ENCODE results near the gene PHPT1.
A peak's percentile ranks its signal among the peaks of the same experiment; 100 is the strongest.
"Not testable (repeated sequence)": the region's sequence is repeated elsewhere in the genome, so short reads cannot be mapped to it uniquely, and the experiment has no call there.

The PHPT1 gene

DNA sequence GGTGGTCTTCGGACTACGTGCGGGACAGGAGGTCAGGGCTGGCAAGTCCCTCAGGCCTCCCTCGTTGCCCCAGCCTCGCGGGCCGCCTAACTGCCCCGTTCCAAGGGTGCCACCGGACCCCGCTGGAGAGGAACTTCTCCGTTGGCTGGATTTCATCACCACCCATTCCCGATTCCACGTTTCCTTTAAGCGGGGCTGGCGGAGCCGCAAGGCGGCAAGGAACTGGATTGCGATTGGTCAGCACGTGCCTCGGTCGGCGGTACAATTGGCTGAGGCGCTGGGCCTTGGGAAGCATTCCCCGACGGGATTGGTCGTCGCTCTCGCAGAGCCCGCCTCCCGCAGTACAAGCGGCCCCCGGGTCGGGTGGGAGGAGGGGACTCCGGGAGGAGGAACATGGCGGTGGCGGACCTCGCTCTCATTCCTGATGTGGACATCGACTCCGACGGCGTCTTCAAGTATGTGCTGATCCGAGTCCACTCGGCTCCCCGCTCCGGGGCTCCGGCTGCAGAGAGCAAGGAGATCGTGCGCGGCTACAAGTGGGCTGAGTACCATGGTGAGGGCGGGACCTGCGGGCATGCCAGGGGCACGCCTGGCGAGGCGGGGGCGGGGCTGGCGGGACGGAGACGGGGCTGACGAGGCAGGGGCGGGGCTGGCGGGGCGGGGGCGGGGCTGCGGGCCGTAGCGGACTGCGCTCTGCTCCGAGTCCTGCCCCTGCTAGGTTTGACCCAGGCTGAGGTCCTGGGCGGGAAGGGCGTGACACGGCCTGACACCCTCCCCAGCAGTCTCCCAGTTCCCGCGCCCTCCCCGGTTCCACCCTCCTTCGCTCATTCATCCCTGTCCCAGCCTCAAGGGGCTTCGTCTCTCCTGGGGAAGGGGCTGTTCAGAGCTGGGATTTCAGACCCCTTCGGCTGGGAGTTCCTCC lies at the start of gene PHPT1:
TSS of gene PHPT1 (plus strand) at position 372 of the 922 bp plus-strand sequence. CDS start at position 394, 22 bp downstream.
- DNase-seq = peak; percentile 99

DNA sequence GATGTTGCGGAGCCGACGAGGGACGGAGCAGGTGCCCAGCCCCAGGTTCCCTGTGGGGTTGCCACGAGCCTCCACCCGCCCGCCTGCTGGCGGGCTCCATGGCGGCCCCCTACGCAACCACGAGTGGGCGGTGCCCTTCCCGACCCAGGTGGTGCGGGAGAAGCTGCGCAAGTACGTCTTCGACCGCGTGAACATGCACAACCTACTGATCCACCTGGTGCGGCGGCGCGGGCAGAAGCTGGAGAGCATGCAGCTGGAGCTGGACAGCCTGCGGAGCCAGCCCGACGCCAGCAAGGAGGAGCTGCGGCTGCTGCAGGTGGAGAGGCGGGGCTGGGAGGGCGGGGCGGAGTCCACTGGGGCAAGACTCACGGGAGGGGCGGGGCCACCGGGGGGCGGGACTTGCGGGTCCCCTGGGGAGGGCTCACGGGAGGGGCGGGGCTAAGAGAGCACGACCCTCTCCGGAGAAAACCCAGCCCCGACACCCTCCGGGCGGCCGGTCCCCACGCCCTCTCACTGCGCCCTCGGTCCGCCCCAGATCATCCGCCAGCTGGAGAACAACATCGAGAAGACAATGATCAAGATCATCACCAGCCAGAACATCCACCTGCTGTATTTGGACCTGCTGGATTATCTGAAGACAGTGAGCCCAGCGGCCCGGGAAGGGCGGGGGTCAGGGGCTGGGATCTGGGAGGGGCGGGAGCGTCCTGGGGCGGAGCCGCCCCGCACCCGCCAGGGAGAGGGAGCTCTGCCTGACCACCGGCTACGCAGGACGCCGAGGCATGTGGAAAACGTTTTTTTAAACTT lies 49.2 kb upstream of the PHPT1 start:
- peak; percentile 88 for DNase-seq

- no peak for DNase-seq
These were observed 46.9 kb upstream of the PHPT1 start for GRCh38 chr9:136802321-136802720.

DNA sequence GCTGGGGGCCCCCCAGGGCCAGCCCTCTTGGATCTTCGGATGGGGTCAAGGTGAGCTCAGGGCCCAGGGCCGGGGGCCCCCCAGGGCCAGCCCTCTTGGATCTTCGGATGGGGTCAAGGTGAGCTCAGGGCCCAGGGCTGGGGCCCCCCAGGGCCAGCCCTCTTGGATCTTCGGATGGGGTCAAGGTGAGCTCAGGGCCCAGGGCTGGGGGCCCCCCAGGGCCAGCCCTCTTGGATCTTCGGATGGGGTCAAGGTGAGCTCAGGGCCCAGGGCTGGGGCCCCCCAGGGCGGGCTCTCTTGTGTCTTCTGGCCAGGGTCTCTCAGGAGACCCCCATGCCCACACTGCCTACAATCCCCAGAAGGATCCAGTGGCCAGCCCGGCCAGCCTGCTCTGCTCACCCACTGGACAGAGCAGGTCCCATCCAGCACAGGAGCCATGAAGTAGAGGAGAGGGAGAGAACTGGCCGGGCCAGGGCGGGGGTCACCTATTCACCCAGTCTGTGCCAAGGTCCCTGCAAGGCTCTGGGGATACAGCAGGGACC lies 46.1 kb upstream of the PHPT1 start:
- DNase-seq = not testable (repeated sequence)

DNA sequence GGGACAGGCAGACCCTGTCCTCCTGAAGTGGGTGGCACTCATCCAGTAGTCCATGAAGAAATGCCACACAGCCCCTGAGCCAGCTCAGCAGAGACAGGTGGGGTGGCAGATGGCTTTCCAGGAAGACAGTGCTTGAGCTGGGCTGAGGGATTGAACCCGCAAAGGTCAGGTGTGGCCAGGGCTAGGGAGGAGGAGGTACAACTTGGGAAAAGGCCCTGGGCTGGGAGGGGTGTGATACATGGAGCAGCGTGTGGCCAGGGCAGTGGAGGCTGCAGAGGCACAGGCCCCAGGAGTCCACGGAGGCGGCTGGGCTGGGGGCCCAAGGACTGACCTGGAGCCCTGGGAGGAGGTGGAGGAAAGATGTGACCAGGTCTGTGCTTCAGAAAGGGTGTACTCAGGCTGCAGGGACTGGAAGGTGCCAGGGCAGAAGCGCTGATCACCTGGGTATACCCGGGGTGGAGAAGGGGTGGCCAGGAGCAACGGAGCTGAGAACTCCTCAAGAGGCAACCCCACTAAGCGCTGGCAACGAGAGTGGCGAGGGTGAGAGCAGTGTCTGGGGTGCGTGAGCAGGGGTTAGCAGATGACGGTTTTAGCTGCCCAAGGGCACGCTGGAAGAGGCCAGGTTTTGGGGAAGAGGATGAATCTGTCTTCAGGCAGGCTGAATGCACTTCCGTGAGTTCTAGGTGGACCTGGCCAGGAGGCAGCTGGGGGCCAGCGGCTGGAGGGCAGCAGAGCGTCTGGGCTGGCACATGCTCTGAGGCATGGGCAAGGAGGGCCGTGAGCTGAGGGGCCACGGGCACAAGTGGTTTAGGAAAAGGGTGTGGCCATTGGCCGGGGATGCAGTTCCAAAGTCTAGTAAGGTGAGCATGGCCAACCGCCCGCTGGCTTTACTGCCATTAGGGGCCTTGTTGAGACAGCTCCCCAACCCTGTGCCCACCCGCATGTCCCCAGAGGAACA lies 45.4 kb upstream of the PHPT1 start:
- DNase-seq = no peak

GRCh38 chr9:136804509-136805206 lies 44.6 kb upstream of the PHPT1 start:
- DNase-seq = no peak

GRCh38 chr9:136805207-136805740 lies 43.9 kb upstream of the PHPT1 start:
- DNase-seq = no peak

DNA sequence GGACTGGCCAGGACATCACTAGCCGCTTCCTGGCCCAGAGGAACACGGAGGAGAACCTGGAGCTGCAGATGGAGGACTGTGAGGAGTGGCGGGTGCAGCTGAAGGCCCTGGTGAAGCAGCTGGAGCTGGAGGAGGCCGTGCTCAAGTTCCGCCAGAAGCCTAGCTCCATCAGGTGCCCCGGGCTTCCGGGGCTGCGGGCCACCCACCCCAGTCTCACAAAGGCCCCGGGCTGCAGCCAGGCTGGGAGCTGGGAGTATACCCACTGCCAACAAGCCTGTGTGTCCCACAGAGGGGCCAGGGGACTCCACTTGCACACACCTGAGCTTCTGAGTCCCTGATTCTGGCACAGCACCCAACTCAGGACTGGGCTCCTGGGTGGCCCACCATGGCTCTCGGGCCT lies 43.1 kb upstream of the PHPT1 start:
- no peak for DNase-seq

DNA sequence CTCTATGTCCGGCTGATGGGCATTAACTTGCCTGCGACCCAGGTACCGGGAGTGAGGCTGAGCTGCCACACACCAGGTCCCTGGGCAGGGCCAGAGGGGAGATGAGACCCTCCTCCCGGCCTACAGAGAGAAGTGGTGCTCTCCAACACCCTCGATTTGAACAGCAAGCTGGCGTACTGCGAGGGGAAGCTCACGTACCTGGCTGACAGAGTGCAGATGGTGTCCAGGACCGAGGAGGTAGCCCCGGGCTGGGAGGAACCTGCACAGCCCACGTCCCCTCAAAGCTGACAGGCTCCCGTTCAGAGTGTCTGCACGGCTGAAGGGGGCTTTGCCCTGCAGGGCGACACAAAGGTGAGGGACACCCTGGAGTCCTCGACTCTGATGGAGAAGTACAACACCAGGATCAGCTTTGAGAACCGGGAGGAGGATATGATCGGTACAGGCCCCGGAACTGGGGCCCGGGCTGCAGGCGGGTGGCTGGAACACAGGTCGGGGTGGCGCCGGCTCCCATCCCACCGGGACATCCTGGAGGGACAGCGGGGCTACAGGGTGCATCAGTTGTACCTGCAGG lies 42.5 kb upstream of the PHPT1 start:
- no peak for DNase-seq

GRCh38 chr9:136807281-136808074 lies 41.7 kb upstream of the PHPT1 start, which contains the start of gene RABL6:
Gene RABL6 (plus strand): TSS chr9:136807948. CDS start chr9:136808197, 249 bp downstream.
- DNase-seq = peak; percentile 88

DNA sequence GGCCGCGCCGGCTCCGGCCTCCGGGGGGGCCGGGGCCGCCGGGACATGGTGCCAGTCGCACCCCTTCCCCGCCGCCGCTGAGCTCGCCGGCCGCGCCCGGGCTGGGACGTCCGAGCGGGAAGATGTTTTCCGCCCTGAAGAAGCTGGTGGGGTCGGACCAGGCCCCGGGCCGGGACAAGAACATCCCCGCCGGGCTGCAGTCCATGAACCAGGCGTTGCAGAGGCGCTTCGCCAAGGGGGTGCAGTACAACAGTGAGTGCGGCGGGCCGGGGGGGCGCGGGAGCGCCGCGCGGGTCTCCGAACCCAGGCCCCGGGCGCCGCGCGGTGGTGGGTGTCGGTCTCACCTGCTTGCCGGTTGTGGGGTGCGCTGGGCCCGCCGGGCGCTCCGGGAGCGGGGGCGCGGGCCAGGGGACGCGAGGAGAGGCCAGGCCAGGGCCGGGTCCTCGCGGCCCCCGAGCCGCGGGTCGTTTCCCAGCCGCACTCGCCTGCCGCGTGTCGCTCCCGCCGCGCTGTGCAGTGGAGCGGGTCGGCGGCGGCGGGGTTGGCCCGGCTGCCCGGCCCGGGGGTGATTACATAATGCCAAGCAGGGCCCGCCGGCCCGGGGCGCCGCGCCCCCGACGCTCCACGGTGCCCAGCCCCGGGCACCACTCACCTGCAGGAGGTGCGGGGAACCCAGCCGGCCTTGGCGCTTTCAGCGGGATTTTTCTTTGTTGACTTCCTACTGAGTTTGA lies 41.0 kb upstream of the PHPT1 start:
- peak; percentile 40 for DNase-seq

GRCh38 chr9:136808806-136809158 lies 40.4 kb upstream of the PHPT1 start:
- no peak for DNase-seq

DNA sequence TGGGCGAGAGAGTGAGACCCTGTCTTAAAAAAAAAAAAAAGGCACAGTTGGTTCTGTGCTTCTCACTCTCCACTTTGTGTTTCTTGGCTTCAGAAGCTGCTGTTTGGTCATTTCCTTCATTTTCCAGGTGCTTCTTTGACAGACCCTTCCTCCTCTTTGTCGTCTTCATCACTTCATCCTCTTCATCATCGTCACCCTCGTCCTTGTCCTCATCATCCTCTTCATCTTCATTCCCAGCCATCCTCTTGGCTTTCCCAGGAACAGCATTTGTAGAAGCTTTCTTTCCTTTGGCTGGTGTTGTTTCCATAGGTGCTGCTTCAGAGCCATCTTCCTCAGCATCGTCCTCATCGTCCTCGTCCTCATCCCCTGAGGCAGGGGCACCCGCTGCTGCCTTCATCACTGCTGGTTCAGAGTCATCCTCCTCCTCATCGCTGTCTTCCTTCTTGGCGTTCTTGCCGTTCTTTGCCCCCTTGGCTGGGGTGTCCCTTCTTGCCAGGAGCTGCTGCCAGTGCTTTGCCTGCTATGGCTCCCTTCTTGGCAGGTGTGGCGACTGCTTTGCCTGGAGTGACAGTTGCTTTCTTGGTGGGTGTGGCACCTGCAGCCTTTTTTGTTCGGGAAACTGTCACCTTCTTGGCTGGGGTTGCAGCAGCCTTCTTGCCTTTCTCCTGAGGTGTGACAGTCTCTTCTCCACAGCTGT lies 34.3 kb upstream of the PHPT1 start:
- no peak for DNase-seq

DNA sequence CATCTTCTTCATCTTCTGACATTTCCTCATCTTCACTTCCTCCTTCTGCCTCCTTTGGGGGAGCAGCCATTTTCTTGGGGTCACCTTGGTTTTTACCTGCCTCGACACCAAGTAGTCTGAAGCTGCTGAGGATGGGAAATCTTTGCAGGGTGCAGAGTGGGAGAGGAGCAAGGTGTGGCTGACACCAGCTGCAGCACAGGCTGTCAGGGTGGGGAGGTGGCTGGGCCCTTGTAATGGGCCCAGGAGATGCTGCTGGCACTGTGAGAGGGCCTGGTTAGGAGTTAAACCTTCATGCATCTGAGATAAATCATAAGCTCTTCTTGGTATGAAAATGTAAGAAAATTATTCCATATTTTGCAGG lies 33.8 kb upstream of the PHPT1 start:
- no peak for DNase-seq

GRCh38 chr9:136820971-136821825 lies 28.0 kb upstream of the PHPT1 start:
- no peak for DNase-seq

DNA sequence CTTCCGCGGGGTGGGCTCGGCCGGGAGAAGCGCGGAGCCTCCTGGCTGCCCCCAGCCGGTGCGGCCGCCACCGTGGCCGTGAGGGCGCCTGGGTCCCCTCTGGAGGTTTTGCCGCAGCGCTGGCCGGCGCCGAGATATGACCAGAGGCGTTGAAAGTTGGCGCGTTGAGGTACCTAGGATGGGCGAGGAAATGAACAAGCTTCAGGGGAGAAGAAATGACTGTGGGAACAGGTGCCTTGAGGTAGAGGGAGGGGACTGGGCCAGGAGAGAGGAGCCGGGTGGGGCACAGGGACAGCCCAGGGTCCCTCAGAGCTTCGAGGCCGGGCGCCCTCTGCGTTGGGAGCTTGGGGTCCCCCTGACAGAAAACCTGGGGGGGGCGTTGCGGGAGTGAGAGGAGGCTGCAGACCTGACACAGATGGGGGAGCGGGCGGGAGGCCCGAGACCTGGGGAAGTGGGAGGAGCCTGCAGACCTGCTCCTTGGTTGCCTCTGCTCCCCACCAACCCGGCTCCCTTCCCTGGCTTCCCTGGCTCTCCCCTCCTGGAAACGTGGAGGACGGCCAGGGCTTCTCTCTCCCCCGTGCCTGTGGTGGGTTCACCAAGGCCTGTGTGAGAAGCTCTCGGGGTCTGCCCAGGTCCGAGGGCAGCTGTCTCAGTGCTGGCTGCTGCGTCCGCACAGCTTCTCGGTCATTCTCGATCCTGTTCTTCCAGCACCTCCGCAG lies 27.2 kb upstream of the PHPT1 start:
- no peak for DNase-seq

Measured in activated CD4-positive, alpha-beta T cell treated with anti-CD3 and anti-CD28 coated beads, Interleukin-2, Interleukin-6, amounts not matched to agents 100 ng/mL and 50 ng/mL, durations not matched to agents 16 hours and 8 hours (primary cell).